PC-3 (cell line): Measurements from ENCODE around the gene LRIG3. TPM values are rescaled to one million over a fixed set of nuclear protein-coding genes. Genes with fewer than 3 reads are reported as not detected.
A peak's percentile ranks its signal among the peaks of the same experiment; 100 is the strongest.

Experiments
- ATAC-seq: fragments of 200-7000 bp; cut with Tn5 transposase; 2 replicates; pipeline ENCODE4 v1.9.1; 2020; ENCODE audit warnings: mild to moderate bottlenecking, moderate library complexity
- BruUV-seq: library from RNA; stranded (reverse); fragments of 400-500 nt; replicated peaks from 2 replicates; lab custom pipeline; 2021; lab: Mats Ljungman, UMichigan
- CTCF ChIA-PET: fragments of 300-600 bp; sonication (Branson Sonifier 250); formaldehyde crosslinking; loops from one replicate; lab custom pipeline; 2022; ENCODE audit warnings: antibody characterized with exemption; lab: Charles Lee
- POLR2A ChIA-PET: fragments of 300-600 bp; sonication (Branson Sonifier 250); formaldehyde crosslinking; loops from one replicate; lab custom pipeline; 2022; ENCODE audit warnings: antibody characterized with exemption; ENCODE audit not compliant: unreplicated experiment; lab: Charles Lee
- DNase-seq: peaks from one replicate; pipeline ENCODE4 v3.0.0-alpha.2; 2015
- H2AFZ ChIP-seq: fragments of 300-600 bp; sonication (generic); 2 replicates; pipeline ENCODE4 v1.6.0; 2016; ENCODE audit warnings: antibody characterized with exemption, low read length
- H3F3A ChIP-seq: fragments of 300-600 bp; sonication (generic); one replicate; pipeline ENCODE4 v1.6.0; 2017; ENCODE audit warnings: antibody characterized with exemption, low read length, control low read depth, mild to moderate bottlenecking; ENCODE audit not compliant: unreplicated experiment
- H3K27ac ChIP-seq: fragments of 300-600 bp; sonication (generic); 2 replicates; pipeline ENCODE4 v1.5.1; 2016; ENCODE audit warnings: mild to moderate bottlenecking, low read length
- H3K27me3 ChIP-seq: fragments of 300-600 bp; sonication (generic); 2 replicates; pipeline ENCODE4 v1.6.1; 2016; ENCODE audit warnings: low read length, mixed read lengths
- H3K36me3 ChIP-seq: fragments of 300-600 bp; sonication (generic); 2 replicates; pipeline ENCODE4 v1.6.1; 2016; ENCODE audit warnings: low read depth, mixed run types, low read length, mixed read lengths
- H3K4me1 ChIP-seq: fragments of 300-600 bp; sonication (generic); 2 replicates; pipeline ENCODE4 v1.5.1; 2016; ENCODE audit warnings: low read length; ENCODE audit not compliant: insufficient read depth
- H3K4me2 ChIP-seq: fragments of 300-600 bp; sonication (generic); 2 replicates; pipeline ENCODE4 v1.6.0; 2016; ENCODE audit warnings: low read length
- H3K4me3 ChIP-seq: fragments of 300-600 bp; sonication (generic); 2 replicates; pipeline ENCODE4 v1.5.1; 2016; ENCODE audit warnings: mild to moderate bottlenecking, low read length, mixed read lengths
- H3K79me2 ChIP-seq: fragments of 300-600 bp; sonication (generic); 2 replicates; pipeline ENCODE4 v1.6.1; 2017; ENCODE audit warnings: low read length, mixed read lengths
- H3K9ac ChIP-seq: fragments of 300-600 bp; sonication (generic); 2 replicates; pipeline ENCODE4 v1.6.0; 2016; ENCODE audit warnings: mild to moderate bottlenecking, low read length
- H3K9me2 ChIP-seq: fragments of 300-600 bp; sonication (generic); replicated peaks from 2 replicates; pipeline ENCODE4 v1.6.1; 2016; ENCODE audit warnings: mixed run types, low read length, mixed read lengths
- H3K9me3 ChIP-seq: fragments of 300-600 bp; sonication (generic); 2 replicates; pipeline ENCODE4 v1.6.1; 2016; ENCODE audit warnings: low read length, mixed read lengths
- H4K20me1 ChIP-seq: fragments of 300-600 bp; sonication (generic); 2 replicates; pipeline ENCODE4 v1.6.1; 2016; ENCODE audit warnings: low read length, mixed read lengths
- EZH2 ChIP-seq: fragments of 300-600 bp; sonication (generic); IDR thresholded peaks from one replicate; pipeline ENCODE4 v1.6.1; 2017; ENCODE audit warnings: antibody characterized with exemption, mild to moderate bottlenecking, low read length; ENCODE audit not compliant: unreplicated experiment
- EZH2phosphoT487 ChIP-seq: fragments of 300-600 bp; sonication (generic); IDR thresholded peaks from 2 replicates; pipeline ENCODE4 v1.6.1; 2018; ENCODE audit warnings: mild to moderate bottlenecking, antibody characterized with exemption, low read length, borderline replicate concordance
- intact Hi-C: fragments of 100-400 bp; cut with micrococcal nuclease; formaldehyde crosslinking; loops from 2 replicates; pipeline ENCODE4 v1.9.0; 2023
- total RNA-seq: library from RNA; depleted of rRNA; stranded (reverse); fragments of >200 nt; gene quantifications from 2 replicates; pipeline ENCODE4 v1.2.3, GENCODE V29; 2014
- TF ChIP-seq, protein P1 (sequence below): fragments of 300-600 bp; sonication (generic); conservative IDR thresholded peaks from 2 replicates; pipeline ENCODE4 v1.5.1; 2017; ENCODE audit warnings: antibody characterized with exemption, low read depth, mild to moderate bottlenecking, low read length

LRIG3 gene
- total RNA-seq, 1 experiment from 2014 or later = 8.6 TPM

DNA sequence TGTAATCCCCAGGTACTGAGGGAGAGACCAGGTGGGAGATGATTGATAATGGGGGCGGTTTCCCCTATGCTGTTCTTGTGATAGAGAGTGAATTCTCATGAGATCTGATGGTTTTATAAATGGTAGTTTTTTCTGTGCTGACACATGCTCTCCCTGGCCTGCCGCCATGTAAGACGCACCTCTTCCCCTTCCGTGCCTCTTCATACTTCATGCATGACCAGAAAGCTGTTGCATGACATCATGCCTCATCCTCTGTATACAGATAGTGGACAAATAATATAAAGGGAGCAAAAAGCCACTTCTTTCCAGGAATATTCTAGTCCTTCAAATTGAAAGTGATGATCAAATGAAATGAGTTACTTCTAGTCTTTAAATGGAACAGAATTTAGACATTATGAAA lies 47.3 kb upstream of the LRIG3 start:
- Histone ChIP-seq H3K4me1 (no peaks in the 10 kb centered on the region), H2AFZ (no peak overlapping the region), H3F3A (no peaks in the 10 kb centered on the region), H3K9me2 (no peaks in the 10 kb centered on the region), H3K9me3 (no peaks in the 10 kb centered on the region), H3K27me3 (no peaks in the 10 kb centered on the region), H3K4me2 (no peak overlapping the region), H3K4me3 (no peak overlapping the region), H3K36me3 (no peaks in the 10 kb centered on the region), H4K20me1 (no peaks in the 10 kb centered on the region), H3K9ac (no peak overlapping the region), H3K27ac (no peak overlapping the region), H3K79me2 (no peaks in the 10 kb centered on the region)
- DNase-seq = no peak
- TF ChIP-seq, protein P1, sequence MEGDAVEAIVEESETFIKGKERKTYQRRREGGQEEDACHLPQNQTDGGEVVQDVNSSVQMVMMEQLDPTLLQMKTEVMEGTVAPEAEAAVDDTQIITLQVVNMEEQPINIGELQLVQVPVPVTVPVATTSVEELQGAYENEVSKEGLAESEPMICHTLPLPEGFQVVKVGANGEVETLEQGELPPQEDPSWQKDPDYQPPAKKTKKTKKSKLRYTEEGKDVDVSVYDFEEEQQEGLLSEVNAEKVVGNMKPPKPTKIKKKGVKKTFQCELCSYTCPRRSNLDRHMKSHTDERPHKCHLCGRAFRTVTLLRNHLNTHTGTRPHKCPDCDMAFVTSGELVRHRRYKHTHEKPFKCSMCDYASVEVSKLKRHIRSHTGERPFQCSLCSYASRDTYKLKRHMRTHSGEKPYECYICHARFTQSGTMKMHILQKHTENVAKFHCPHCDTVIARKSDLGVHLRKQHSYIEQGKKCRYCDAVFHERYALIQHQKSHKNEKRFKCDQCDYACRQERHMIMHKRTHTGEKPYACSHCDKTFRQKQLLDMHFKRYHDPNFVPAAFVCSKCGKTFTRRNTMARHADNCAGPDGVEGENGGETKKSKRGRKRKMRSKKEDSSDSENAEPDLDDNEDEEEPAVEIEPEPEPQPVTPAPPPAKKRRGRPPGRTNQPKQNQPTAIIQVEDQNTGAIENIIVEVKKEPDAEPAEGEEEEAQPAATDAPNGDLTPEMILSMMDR = no peak
- TF ChIP-seq EZH2 (no peak), EZH2phosphoT487 (no peak)
- ChIA-PET CTCF (no interaction called here), POLR2A (no interaction called here)
- no peak for ATAC-seq
- BruUV-seq = no TSS peak
- intact Hi-C loops = no loop called here

DNA sequence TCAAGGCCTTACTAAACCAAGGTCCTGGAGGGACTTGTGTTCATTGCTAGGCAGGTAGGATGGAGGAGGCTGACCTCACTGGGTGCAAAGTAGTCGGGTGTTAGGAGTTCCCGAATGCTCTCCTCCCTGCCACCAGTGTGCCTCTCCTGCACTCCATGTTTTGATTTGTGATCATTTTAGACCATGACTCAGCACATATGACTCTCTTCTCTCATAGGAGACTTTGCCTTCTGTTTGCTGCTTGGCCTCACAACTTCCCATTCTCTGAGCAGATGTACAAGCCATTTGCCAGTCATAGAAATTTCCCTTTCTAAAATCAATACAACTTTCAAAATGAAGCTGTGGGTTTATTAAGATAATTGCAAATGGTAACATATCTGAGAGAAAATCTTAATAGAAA lies 46.6 kb upstream of the LRIG3 start:
- no peaks in the 10 kb centered on the region for H3K79me2 ChIP-seq
- no peaks in the 10 kb centered on the region for H3K36me3 ChIP-seq
- ChIA-PET CTCF (no interaction called here), POLR2A (no interaction called here)
- no peak overlapping the region for H3K4me2 ChIP-seq
- ATAC-seq (no peak), DNase-seq (no peak)
- no peaks in the 10 kb centered on the region for H3F3A ChIP-seq
- H3K9me3 ChIP-seq = no peaks in the 10 kb centered on the region
- H4K20me1 ChIP-seq = no peaks in the 10 kb centered on the region
- TF ChIP-seq, protein P1 = no peak
- no peak for TF ChIP-seq EZH2
- no peak for TF ChIP-seq EZH2phosphoT487
- intact Hi-C loops = no loop called here
- no peak overlapping the region for H3K27ac ChIP-seq
- no peaks in the 10 kb centered on the region for H3K4me1 ChIP-seq
- BruUV-seq = no TSS peak
- no peak overlapping the region for H3K4me3 ChIP-seq
- peak overlapping the region; percentile 46; the same call in 1 of the 2 replicates for H2AFZ ChIP-seq
- H3K9me2 ChIP-seq = no peaks in the 10 kb centered on the region
- no peak overlapping the region for H3K9ac ChIP-seq
- no peaks in the 10 kb centered on the region for H3K27me3 ChIP-seq

DNA sequence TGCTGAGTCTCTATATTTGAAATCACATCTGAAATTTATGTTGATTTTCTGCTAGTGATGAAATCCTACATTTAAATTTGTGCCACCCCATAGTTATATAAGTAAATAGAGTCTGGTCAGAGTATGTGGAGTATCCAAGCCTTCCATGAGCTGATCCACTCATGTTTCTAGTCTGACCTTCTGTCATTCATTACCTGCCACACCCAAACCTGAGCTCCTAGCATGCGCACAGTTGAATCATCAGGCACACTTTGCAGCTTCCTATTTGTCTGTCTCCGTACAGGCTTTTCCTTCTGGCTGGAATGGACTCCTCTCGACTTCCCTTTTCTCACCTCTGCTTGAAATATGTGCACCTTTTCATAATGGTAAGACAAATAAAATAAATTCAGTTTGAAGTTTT lies 45.3 kb upstream of the LRIG3 start:
- no TSS peak for BruUV-seq

More for the DNA sequence above, 45.3 kb upstream of the LRIG3 start:
- Histone ChIP-seq H3K9me2 (no peaks in the 10 kb centered on the region), H3K27ac (no peak overlapping the region), H3K36me3 (no peaks in the 10 kb centered on the region), H3K4me2 (no peak overlapping the region), H3K4me1 (no peaks in the 10 kb centered on the region), H3K79me2 (no peaks in the 10 kb centered on the region), H3K9ac (no peak overlapping the region), H3K4me3 (no peak overlapping the region), H2AFZ (no peak overlapping the region), H4K20me1 (no peaks in the 10 kb centered on the region), H3K27me3 (no peaks in the 10 kb centered on the region), H3K9me3 (no peaks in the 10 kb centered on the region), H3F3A (no peaks in the 10 kb centered on the region)
- TF ChIP-seq, protein P1 = no peak
- TF ChIP-seq EZH2phosphoT487 (no peak), EZH2 (no peak)
- ChIA-PET CTCF (no interaction called here), POLR2A (no interaction called here)
- intact Hi-C loops = no loop called here
- ATAC-seq = no peak
- peak; percentile 13 for DNase-seq
